IMR-90 (cell line): Measurements from ENCODE around the gene LPAR1.

ENCODE experiments used
- BHLHE40 ChIP-seq: fragments of 150-350 bp; IDR thresholded peaks from 2 replicates; pipeline ENCODE4 v1.6.1; 2016; ENCODE audit warnings: mild to moderate bottlenecking, low read depth, low read length
- CEBPB ChIP-seq: IDR thresholded peaks from 2 replicates; pipeline ENCODE4 v1.6.1; 2012; ENCODE audit warnings: low read depth, low read length, improper control_type of control experiment
- CHD1 ChIP-seq: IDR thresholded peaks from 2 replicates; pipeline ENCODE4 v1.6.1; 2012; ENCODE audit warnings: low read depth, low read length, improper control_type of control experiment
- FOS ChIP-seq: fragments of 150-350 bp; IDR thresholded peaks from 2 replicates; pipeline ENCODE4 v1.6.1; 2016; ENCODE audit warnings: low read depth, low read length
- MAFK ChIP-seq: IDR thresholded peaks from 2 replicates; pipeline ENCODE4 v1.6.1; 2012; ENCODE audit warnings: low read depth, low read length, improper control_type of control experiment
- MAZ ChIP-seq: IDR thresholded peaks from 2 replicates; pipeline ENCODE4 v1.6.1; 2012; ENCODE audit warnings: low read depth, mild to moderate bottlenecking, low read length, improper control_type of control experiment, moderate library complexity, borderline replicate concordance
- MXI1 ChIP-seq: IDR thresholded peaks from 2 replicates; pipeline ENCODE4 v1.6.1; 2012; ENCODE audit warnings: low read depth, mild to moderate bottlenecking, low read length, moderate library complexity, borderline replicate concordance
- POLR2A ChIP-seq: IDR thresholded peaks from 2 replicates; pipeline ENCODE4 v1.6.1; 2012; ENCODE audit warnings: mild to moderate bottlenecking, low read depth, low read length
- RAD21 ChIP-seq: IDR thresholded peaks from 2 replicates; pipeline ENCODE4 v1.6.1; 2012; ENCODE audit warnings: low read length, improper control_type of control experiment
- RCOR1 ChIP-seq: IDR thresholded peaks from 2 replicates; pipeline ENCODE4 v1.6.1; 2012; ENCODE audit warnings: mild to moderate bottlenecking, low read length, improper control_type of control experiment; ENCODE audit not compliant: insufficient replicate concordance
- RFX5 ChIP-seq: IDR thresholded peaks from 2 replicates; pipeline ENCODE4 v1.8.0; 2012; ENCODE audit warnings: low read depth, mild to moderate bottlenecking, low read length, moderate library complexity
- SMC3 ChIP-seq: fragments of 150-350 bp; IDR thresholded peaks from 2 replicates; pipeline ENCODE4 v1.6.1; 2016; ENCODE audit warnings: low read depth, mild to moderate bottlenecking, antibody characterized with exemption, low read length, moderate library complexity
- TF ChIP-seq, protein P1 (sequence below): conservative IDR thresholded peaks from 2 replicates; pipeline ENCODE4 v1.5.1; 2012; ENCODE audit warnings: mild to moderate bottlenecking, low read depth, low read length, improper control_type of control experiment
- TF ChIP-seq, protein P2 (sequence below): fragments of 150-350 bp; IDR thresholded peaks from 2 replicates; pipeline ENCODE4 v1.6.1; 2017; ENCODE audit warnings: mild to moderate bottlenecking, antibody characterized with exemption, low read length, low read depth

DNA sequence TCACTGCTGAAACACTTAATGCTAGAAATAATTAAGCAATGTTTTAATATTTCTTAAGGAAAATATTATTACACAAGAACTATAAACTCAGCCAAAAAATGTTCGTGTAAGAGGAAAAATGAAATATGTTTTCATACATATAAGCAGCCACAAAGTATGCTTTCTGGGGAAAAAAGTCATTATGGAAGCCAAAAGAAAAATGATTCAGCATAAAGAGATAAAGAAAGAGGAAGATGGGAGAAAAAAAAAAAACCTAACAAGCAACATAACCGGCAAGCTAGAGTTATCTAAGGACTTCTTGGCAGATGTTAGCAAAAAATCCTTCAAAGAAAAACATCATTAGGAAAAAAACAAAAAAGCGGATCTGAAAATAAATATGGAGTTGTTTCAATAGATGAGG lies 190.6 kb downstream of the LPAR1 start:
- TF ChIP-seq, protein P1, sequence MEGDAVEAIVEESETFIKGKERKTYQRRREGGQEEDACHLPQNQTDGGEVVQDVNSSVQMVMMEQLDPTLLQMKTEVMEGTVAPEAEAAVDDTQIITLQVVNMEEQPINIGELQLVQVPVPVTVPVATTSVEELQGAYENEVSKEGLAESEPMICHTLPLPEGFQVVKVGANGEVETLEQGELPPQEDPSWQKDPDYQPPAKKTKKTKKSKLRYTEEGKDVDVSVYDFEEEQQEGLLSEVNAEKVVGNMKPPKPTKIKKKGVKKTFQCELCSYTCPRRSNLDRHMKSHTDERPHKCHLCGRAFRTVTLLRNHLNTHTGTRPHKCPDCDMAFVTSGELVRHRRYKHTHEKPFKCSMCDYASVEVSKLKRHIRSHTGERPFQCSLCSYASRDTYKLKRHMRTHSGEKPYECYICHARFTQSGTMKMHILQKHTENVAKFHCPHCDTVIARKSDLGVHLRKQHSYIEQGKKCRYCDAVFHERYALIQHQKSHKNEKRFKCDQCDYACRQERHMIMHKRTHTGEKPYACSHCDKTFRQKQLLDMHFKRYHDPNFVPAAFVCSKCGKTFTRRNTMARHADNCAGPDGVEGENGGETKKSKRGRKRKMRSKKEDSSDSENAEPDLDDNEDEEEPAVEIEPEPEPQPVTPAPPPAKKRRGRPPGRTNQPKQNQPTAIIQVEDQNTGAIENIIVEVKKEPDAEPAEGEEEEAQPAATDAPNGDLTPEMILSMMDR: no peak
- TF ChIP-seq RAD21 (no peak), CHD1 (no peak), RCOR1 (no peak), SMC3 (no peak), POLR2A (no peak), MXI1 (no peak), BHLHE40 (no peak), RFX5 (no peak), CEBPB (no peak), MAZ (no peak), MAFK (0 out of 2 replicates have a peak, but pooled peaks have one; percentile 5), FOS (no peak)
- TF ChIP-seq, protein P2, sequence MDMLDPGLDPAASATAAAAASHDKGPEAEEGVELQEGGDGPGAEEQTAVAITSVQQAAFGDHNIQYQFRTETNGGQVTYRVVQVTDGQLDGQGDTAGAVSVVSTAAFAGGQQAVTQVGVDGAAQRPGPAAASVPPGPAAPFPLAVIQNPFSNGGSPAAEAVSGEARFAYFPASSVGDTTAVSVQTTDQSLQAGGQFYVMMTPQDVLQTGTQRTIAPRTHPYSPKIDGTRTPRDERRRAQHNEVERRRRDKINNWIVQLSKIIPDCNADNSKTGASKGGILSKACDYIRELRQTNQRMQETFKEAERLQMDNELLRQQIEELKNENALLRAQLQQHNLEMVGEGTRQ: no peak
